ENCODE measurements around the gene NHERF1.

The NHERF1 gene

DNA sequence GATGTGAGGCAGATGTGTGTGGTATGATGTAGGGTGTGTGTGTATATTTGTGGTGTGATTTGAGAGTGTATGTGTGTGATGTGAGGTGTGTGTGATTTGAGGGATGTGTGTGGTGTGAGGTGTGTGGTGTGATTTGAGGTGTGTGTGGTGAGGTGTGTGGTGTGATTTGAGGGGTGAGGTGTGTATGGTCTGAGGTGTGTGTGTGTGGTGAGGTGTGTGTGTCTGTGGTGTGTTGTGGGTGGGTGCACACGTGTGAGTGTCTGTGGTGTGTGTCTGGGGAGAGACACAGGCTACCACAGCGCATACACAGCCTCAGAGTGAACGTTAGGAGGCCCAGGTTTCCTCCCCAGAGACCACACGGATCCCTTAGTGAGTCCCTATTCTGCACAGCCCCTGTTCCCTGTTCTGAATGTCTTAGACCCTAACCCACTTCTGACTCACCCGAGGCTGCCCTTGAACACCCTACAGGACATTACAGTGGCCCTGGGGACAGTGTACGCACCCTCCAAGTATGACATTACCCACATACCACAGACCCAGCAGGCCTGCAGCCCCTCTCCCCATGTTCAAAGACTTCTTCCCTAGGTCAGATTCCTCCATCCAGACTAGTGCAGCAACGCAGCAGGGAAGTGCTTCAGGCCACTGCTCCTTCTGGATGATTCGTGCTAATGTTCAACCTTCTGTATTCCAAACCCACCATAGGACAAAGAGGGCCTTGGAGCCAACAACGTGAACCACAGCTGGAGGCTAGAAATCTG, 14.9 kb upstream of the NHERF1 start:
- DNase-seq: no peak

DNA sequence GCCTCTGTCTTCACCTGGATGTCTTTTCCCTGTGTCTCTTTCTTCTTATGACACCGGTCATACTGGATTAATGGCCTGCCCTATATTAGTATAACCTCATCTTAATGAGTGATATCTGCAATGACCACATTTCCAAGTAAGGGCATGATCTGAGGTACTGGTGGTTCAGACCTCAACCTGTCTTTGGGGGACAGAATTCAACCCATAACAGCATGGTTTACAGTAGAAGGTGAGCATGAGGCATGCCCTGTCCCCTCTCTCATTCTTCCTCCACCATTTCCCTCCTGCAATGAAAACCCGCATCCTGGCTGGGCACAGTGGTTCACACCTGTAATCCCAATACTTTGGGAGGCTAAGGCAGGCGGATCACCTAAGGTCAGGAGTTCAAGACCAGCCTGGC, 14.2 kb upstream of the NHERF1 start:
- no peak for DNase-seq

DNA sequence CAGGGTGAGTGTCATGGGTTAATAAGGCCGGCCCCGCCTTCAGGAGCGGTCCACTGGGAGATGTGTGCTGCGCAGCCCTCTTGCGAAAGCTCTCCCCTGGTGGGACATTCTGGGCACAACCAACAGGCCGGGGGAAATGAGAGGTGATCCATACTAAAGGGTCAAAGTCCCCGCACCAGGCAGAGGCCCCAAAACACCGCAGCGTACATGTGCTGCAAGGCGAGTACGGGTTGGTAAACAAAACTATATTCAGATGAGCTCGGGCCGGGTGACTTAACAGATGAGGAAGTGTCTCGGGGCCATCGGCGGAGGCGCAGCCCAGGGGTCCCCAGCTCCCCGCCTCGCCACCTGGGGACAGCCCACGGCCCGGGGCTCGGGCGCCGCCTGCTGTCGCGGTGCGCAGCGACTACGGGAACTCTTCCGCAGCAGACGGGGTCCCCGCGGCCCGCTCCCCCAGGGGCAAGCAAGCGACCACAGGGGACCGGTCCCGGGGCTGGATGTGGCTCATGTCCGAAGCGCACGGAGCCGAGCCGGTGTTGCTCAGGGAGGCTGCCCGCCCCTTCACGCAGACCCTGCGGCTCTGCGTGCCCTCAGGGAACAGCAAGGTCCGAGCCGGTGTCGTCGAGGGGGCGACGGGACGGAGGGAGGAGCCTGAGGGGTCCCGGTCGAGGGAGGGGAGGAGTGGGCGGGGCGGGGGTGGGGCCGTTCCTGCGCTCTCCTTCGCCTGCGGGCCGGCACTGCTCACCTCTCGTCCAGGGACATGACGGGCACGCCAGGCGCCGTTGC, 11.7 kb upstream of the NHERF1 start, which contains the start of gene RAB37:
RAB37 (plus strand) TSS at position 744 of the 786 bp plus-strand sequence; CDS start at position 761, 17 bp downstream.
- DNase-seq: peak; percentile 49

DNA sequence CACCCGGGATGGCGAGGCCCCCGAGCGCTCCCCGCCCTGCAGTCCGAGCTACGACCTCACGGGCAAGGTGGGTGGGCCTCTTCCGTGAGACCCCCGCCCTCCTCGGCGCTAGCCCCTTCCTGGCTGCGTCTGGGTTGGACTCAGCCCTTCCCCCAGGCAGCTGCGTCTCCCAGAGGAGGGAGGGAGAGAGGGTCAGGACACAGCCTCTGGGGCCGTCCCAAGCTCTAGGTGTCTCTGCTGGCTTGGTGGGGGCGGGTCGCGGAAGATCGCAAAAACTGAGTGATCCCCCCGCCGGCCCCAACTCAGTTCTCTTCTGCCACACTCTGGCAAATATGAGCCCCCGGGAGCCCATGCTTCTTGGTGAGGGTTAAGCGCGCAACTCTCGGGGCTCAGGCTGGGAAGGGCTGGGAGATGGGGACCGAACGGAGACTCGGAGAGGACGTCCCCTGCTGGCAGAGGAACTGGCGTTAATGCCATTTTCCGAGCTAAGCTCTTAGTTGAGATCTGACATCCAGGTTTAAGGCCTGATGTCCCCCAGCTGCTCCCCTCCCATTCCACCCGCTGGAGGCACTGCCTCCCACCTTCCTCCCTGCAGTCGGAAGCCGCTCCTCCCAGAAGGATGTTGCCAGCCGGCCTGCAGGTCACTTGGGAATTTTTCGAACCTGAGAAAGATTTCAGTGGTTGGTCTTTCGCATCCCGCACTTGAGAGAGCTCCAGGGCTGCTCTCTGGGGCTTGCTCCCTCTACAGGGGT, 11.0 kb upstream of the NHERF1 start:
- DNase-seq: peak; percentile 48

DNA sequence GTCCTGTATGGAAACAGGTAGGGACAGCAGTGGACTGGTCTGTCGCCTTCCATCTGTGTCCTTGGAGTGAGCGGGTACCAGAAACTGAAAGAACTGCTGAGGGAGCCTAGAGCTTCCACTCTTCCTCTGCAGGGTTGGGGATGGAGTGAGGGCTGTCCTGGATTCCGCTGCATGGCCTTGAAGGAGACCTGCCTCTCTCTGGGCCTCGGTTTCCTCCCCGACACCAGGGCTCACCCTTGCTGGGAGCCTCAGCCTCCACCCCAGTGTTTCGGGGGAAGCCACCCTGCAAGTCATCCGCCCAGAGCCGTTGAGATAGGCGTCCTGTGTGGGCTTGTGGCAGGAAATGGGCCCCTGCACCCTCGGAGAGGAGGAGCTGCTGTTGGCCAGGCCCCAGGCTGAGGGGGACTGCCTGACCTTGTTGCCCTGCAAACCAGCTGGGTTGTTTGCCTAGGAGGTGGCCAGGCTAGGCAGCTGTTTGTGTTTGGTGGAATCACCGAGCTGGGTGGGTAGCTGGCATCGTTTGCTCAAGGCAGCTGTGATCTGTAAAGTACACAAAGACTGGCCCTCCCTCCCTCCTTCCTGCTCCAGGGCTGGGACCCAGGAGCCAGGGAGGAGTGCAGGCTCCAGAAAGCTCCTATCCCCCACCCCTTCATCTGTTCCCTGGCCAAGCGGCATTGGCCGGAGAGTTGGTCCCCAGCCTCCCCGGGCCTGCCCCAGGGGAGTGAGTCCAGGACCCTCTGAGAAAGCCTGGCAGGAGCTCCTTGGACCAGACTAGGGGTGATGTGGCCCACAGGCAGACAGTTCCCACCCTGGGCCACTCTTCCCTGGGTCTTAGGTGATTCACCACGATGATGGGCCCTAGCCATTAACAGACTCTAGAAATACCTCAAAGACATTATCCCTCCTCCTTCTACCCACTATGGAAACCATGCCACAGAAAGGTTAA, 10.1 kb upstream of the NHERF1 start:
- peak; percentile 68 for DNase-seq

DNA sequence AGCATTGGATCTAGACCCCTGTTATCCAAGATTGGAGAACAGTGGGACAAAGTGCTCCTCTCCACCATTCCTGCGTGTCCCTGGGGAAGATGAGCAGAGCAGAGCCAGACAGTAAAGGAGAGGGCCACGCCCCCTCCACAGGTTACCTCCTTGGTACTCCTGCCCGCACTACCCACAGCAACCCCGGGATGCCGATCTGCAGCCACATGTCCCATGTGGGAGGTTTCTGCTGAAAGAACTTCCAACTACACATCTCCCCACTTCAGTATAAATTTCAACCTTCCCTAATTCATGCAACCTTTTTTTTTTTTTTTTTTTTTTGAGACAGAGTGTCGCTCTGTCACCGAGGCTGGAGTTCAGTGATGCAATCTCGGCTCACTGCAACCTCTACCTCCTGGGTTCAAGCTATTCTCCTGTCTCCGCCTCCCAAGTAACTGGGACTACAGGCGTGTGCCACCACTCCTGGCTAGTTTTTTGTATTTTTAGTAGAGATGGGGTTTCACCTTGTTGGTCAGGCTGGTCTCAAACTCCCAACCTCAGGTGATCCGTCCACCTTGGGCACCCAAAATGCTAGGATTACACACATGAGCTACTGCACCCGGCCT, 9.1 kb upstream of the NHERF1 start:
- no peak for DNase-seq

DNA sequence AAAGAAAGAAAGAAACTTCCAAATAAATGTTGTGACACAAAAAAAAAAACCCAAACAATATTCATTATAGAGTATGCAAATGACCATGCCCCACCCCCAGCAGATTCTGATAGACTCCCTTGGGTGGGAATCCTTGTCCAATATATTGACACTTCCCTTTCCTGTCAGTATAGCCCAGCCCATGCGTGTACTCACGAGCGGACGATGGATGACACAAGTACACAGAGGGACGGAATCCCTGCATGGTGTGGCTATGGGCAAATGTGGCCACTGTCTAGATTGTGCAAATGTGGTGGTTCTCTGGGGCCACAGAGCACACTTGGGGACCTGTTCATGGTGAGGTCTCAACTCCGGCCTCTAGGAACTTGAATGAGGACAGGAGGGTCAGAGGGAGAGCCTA, 8.3 kb upstream of the NHERF1 start:
- no peak for DNase-seq

DNA sequence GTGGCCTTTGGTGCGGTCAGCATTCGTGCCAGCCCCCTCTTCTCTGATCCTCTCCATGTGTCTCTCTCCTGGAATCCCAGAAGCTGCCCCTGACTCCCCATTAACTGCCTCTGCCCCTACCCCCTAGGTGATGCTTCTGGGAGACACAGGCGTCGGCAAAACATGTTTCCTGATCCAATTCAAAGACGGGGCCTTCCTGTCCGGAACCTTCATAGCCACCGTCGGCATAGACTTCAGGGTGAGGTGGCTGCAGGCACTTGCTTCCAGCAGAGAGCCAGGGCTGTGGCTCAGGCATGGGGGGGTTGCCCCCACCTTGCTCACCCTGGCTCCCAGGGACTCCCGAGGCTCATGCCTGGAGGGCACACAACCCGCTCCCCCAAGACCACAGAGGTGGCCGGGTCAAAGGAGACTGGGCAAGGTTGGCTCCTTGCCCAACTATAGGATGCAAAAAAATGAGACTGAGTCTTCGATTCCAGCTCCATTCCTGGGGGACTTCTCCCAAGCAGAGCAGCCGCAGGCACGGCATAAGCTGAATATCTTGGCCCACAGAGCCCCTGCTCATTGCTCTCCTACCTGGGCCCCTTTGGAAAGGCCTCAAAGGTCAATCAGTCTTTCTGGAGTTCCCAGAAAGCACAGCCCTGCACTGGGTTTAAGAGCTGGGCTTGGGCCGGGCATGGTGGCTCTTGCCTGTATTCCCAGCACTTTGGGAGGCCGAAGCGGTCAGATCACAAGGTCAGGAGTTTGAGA, 7.6 kb upstream of the NHERF1 start:
- DNase-seq: no peak

DNA sequence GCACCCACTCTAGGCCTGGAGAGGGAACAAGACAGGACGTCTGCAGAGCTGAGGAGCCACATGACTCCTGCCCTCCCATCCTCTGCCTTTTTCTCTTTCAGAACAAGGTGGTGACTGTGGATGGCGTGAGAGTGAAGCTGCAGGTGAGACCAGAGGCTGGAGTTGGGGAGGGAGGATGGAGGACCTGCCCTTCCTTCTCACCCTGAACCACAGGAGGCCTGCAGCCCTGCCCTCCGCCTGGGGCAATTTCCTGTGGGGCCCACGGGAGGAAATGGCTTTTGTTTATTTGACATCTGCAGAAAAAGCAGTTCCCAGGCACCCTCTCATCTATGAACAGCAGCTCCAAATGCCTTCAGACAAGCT, 6.3 kb upstream of the NHERF1 start:
- no peak for DNase-seq

DNA sequence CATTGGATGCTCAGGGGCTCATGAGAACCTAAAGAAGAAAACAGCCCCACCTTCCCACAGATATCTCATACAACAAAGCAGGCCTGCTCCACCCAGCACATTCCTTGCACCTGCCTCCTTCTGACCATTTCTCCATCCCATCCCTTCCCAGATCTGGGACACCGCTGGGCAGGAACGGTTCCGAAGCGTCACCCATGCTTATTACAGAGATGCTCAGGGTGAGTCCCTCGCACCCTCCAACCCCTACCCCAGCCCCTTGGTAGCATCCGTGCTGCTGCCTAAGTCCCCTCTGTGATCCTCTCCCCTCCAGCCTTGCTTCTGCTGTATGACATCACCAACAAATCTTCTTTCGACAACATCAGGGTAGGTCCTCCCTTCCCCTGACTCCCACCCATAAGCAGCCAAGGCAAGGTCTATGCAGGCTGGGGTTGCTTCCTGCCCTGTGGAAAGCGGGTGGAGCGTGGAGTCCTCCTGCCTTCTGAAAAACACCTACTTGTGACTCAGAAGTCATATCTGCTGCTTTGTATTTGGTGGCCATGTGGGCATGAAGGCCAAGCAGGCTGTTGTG, 5.4 kb upstream of the NHERF1 start:
- DNase-seq: no peak

DNA sequence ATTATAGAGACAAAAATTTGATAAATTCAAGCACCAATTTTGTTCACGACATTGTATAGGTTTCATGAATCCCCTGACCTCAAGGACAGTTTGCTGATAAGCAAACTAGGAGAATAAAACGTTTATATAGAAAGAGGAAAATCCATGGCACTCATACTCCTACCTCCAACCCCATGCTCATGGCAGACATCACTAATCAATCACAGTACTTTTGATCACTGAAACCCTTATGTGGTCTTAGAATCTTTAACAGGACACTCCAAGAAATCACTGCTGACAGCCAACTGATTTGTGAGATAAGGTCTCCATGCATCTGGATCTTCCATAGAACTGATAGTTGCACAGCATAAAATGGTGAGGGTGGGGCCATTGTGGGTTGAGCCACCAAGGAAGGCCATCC, 4.7 kb upstream of the NHERF1 start:
- DNase-seq: no peak

DNA sequence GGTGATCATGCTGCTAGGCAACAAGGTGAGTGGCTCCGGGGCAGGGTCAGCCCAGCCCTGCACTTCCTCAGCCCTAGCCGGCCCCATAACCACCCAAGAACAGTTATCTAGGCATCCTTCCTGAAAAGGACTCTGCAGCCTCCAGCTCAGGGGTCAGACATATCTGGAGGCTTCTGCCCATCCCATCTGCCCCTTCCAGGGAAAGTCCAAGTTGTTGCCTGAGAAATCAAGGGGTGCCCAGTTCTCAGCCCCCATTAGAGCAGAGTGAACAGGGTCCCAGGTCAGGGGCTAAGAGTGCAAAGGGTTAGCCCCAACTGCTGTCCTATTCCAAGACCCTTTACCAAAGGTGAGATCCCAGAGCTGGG, 4.1 kb upstream of the NHERF1 start:
- DNase-seq: no peak

DNA sequence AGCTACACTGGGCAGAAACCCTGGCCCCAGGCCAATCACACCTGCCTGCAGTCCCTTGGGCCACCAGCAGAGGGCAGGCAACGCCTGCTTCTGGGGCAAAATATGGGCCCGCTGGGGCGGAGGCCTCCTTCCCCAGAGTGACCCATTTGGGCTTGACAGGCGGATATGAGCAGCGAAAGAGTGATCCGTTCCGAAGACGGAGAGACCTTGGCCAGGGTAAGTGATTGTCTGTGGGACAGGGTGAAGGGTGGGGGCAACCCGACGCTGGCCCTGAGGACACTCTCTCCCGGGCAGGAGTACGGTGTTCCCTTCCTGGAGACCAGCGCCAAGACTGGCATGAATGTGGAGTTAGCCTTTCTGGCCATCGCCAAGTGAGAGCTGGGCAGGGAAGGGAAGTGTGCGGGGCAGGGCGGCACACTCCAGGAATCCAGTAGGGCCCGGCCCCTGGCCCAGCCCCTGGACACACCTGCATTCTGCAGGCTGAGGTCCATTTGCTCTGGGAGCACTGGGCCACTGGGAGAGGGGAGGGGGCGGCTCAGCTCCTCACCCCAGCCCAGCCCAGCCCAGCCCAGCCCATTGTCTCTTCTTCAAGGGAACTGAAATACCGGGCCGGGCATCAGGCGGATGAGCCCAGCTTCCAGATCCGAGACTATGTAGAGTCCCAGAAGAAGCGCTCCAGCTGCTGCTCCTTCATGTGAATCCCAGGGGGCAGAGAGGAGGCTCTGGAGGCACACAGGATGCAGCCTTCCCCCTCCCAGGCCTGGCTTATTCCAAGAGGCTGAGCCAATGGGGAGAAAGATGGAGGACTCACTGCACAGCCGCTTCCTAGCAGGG, 3.5 kb upstream of the NHERF1 start:
- DNase-seq: peak; percentile 82

DNA sequence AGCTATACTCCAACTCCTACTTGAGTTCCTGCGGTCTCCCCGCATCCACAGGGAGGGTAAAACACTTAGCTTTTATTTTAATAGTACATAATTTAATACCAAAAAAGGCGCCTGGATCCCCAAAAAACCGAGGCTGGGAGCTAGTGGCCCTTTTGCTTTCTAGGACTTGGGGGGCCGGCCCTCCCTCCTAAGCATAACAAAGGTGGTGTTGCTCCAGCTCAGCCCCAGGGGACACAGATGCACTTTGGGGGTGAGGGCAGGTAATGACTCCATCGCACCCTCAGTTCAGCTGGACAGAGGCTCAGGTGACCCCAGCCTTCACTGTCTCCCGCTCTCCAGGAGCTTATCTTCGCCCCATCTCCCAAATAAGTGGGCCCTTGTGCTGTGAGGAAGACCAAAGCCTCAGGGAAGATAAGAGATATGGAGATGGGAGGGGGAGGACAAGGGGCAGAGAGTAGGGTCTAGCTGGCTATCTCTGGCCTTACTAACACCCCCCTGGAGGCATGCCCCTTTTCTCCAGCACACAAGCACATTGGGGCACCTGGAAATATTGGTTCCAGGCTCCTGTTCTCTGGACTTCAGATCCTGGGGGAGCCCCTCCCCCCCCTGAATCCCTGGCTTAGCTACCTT, 2.8 kb upstream of the NHERF1 start:
- DNase-seq: no peak

DNA sequence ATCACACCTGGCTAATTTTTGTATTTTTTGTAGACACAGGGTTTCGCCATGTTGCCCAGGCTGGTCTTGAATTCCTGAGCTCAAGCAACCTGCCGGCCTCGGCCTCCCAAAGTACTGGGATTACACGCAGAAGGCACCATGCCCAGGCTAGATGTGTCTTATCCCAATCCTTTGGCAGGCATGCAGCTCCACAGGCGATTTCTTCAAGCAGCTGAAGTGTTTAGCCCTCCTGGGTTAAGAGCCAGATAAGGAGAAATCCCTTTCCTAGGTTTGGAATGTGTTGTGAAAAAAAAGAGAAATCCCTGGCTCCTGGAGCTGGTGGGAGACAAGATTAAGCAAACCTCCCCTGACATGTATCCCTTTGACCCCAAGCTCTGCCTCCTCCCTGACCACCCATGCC, 2.1 kb upstream of the NHERF1 start:
- DNase-seq: no peak

DNA sequence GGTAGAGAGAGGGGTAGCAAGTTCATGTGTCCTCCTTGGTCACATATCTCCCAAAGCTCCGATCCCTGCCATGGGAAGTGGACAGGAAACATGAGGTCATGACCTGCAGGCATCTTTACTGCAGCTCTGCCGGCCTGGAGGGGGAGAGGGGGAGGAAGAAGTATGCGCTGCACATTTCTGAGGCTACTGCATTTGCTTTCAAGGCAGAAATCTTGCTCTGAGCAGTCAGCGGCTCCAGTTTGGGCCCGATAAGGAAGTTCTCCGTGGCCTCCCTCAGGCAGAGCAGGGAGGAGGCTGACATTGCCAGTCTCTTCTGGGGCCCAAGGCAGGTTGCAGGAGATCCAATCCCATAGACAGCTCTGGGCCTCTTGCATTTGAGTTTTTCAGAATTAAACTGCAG, 1.5 kb upstream of the NHERF1 start:
- no peak for DNase-seq

DNA sequence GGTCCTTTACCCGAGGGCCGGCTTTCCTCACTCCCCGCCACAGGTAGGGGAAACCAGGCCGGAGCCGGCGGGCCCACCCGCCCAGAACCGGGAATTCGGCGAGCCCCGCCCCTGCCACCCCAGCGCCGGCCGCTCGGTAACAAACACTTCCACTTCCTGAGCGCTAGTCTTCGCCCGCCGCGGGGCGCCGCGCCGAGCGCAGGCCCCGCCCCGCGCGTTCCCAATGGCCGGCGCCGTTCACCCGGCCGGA, 224 bp upstream of the NHERF1 start:
- no peak for DNase-seq

DNA sequence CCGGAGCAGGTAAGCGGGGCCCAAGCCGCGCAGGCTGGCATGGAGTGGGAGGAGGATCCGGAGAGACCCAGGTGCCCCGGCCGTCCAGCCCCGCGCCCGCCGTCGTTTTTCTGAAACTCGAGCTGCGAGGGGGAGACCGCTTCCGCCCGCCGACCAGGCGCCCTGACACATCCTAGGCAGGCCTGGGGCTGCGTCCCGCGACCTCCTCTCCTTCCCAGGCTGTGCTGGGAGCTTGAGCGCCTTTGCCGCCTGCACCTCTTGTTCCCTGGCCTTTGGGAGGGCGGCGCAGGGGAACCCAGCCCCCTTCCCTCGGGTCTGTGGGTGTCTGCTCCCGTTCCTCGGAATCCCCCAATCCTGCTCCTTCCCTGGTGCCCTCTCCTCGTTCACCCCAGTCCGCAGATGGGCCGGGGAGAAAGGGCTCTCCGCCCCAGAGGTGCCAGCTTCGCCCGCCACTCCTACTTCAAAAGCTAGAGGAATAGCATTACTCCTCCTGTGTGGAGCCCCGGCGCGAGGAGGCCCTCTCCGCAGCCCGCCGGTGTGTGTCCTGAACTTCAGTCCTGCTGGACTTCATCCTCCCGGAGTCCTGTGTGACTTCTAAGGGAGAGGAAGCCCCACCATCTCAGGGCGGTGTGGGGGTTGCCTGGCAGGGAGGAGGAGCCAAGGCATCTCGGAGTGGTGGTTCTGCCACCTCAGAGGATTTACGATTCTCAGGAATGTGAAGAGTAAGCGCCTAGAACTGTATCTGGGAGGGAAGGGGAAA, 1.0 kb downstream of the NHERF1 start:
- peak; percentile 50 for DNase-seq

DNA sequence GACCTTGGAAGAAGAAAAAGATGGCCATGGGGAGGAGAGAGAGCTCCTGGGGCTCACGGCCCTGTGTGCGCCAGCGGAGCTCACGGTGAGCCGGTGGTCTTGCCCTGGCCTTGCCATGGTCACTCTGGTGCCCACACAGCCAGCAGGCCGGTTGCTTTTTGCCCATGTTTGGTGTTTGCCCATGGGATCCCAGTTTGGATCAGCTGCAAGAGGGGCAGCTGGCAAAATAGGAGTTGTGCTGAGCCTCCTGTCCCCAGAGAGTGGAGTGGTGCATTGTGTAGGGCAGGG, 1.6 kb downstream of the NHERF1 start:
- no peak for DNase-seq

Measured in stimulated activated CD4-positive, alpha-beta T cell treated with anti-CD3 and anti-CD28 coated beads, Interleukin-4, amount 100 ng/mL, for 1 hour (primary cell).